ENCODE measurements around the gene GPR87.

Gene GPR87

DNA sequence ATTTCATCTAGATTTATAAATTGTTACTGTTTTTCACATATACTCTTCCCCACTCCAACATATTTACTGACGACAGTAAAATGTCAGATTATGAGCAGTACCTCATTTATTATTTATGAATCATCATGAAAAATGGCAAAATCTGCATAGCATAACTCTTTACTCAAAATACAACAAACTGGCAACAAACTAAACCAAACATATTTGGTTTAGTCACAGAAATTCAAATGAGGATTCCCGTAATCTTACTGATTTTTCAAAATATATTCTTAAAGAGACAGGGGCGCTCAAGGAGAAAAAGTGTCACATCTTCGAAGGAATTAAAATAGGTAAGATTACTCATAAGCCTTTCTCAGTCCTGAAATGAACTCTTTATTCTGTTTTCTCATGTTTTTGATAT lies 3.0 kb upstream of the GPR87 start:
- Histone ChIP-seq H3K27ac (ENCODE audit: extremely low read depth, low read depth, low read length) (no peak overlapping the region), H3K36me3 (ENCODE audit: control insufficient read depth in 2 of 2, insufficient read depth in 1 of 2, low read length in 2 of 2) (no peaks in the 10 kb centered on the region), H3K9me3 (ENCODE audit: control insufficient read depth, insufficient read depth, low read depth, low read length) (no peaks in the 10 kb centered on the region), H3K4me3 (ENCODE audit: low read depth, low read length) (no peak overlapping the region), H3K4me1 (ENCODE audit: control insufficient read depth, insufficient read depth, low read length) (no peaks in the 10 kb centered on the region)
- ChIA-PET POLR2A (no interaction called here), CTCF (no interaction called here)
- TF ChIP-seq ZNF513 (tag by site-specific recombination; IDR thresholded peaks at IDR 0.05) (no peak), ZNF776 (tag by site-specific recombination; IDR thresholded peaks at IDR 0.05; ENCODE audit: borderline replicate concordance) (no peak), WT1 (tag by site-specific recombination; IDR thresholded peaks at IDR 0.05) (no peak), ZNF791 (tag by site-specific recombination; IDR thresholded peaks at IDR 0.05) (no peak), KLF8 (tag by site-specific recombination; IDR thresholded peaks at IDR 0.05) (no peak), ZNF132 (tag by site-specific recombination; IDR thresholded peaks at IDR 0.05; ENCODE audit: borderline replicate concordance) (no peak), ZNF544 (tag by site-specific recombination; IDR thresholded peaks at IDR 0.05) (no peak), ZNF571 (tag by site-specific recombination; IDR thresholded peaks at IDR 0.05) (no peak), PRDM10 (tag by site-specific recombination; IDR thresholded peaks at IDR 0.05) (no peak), ZNF324 (tag by site-specific recombination; IDR thresholded peaks at IDR 0.05) (no peak)
- TF ChIP-seq, protein P1, sequence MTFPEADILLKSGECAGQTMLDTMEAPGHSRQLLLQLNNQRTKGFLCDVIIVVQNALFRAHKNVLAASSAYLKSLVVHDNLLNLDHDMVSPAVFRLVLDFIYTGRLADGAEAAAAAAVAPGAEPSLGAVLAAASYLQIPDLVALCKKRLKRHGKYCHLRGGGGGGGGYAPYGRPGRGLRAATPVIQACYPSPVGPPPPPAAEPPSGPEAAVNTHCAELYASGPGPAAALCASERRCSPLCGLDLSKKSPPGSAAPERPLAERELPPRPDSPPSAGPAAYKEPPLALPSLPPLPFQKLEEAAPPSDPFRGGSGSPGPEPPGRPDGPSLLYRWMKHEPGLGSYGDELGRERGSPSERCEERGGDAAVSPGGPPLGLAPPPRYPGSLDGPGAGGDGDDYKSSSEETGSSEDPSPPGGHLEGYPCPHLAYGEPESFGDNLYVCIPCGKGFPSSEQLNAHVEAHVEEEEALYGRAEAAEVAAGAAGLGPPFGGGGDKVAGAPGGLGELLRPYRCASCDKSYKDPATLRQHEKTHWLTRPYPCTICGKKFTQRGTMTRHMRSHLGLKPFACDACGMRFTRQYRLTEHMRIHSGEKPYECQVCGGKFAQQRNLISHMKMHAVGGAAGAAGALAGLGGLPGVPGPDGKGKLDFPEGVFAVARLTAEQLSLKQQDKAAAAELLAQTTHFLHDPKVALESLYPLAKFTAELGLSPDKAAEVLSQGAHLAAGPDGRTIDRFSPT (tag by site-specific recombination; IDR thresholded peaks at IDR 0.05), result no peak
- TF ChIP-seq, protein P2, sequence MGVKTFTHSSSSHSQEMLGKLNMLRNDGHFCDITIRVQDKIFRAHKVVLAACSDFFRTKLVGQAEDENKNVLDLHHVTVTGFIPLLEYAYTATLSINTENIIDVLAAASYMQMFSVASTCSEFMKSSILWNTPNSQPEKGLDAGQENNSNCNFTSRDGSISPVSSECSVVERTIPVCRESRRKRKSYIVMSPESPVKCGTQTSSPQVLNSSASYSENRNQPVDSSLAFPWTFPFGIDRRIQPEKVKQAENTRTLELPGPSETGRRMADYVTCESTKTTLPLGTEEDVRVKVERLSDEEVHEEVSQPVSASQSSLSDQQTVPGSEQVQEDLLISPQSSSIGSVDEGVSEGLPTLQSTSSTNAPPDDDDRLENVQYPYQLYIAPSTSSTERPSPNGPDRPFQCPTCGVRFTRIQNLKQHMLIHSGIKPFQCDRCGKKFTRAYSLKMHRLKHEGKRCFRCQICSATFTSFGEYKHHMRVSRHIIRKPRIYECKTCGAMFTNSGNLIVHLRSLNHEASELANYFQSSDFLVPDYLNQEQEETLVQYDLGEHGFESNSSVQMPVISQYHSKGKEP (tag by site-specific recombination; IDR thresholded peaks at IDR 0.05), result no peak
- TF ChIP-seq, protein P3, sequence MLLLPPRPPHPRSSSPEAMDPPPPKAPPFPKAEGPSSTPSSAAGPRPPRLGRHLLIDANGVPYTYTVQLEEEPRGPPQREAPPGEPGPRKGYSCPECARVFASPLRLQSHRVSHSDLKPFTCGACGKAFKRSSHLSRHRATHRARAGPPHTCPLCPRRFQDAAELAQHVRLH (tag by site-specific recombination; IDR thresholded peaks at IDR 0.05), result no peak
- TF ChIP-seq, protein P4, sequence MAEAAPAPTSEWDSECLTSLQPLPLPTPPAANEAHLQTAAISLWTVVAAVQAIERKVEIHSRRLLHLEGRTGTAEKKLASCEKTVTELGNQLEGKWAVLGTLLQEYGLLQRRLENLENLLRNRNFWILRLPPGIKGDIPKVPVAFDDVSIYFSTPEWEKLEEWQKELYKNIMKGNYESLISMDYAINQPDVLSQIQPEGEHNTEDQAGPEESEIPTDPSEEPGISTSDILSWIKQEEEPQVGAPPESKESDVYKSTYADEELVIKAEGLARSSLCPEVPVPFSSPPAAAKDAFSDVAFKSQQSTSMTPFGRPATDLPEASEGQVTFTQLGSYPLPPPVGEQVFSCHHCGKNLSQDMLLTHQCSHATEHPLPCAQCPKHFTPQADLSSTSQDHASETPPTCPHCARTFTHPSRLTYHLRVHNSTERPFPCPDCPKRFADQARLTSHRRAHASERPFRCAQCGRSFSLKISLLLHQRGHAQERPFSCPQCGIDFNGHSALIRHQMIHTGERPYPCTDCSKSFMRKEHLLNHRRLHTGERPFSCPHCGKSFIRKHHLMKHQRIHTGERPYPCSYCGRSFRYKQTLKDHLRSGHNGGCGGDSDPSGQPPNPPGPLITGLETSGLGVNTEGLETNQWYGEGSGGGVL (tag by site-specific recombination; IDR thresholded peaks at IDR 0.05), result no peak

- Histone ChIP-seq H3K4me1 (ENCODE audit: control insufficient read depth, insufficient read depth, low read length) (no peaks in the 10 kb centered on the region), H3K4me3 (ENCODE audit: low read depth, low read length) (no peak overlapping the region), H3K27ac (ENCODE audit: extremely low read depth, low read depth, low read length) (no peak overlapping the region), H3K9me3 (ENCODE audit: control insufficient read depth, insufficient read depth, low read depth, low read length) (no peaks in the 10 kb centered on the region), H3K36me3 (ENCODE audit: control insufficient read depth in 2 of 2, insufficient read depth in 1 of 2, low read length in 2 of 2) (no peaks in the 10 kb centered on the region)
- CTCF ChIA-PET, result no interaction called here
- POLR2A ChIA-PET, result no interaction called here
- TF ChIP-seq ZNF146 (tag by site-specific recombination; IDR thresholded peaks at IDR 0.05), result no peak
- TF ChIP-seq, protein P5, sequence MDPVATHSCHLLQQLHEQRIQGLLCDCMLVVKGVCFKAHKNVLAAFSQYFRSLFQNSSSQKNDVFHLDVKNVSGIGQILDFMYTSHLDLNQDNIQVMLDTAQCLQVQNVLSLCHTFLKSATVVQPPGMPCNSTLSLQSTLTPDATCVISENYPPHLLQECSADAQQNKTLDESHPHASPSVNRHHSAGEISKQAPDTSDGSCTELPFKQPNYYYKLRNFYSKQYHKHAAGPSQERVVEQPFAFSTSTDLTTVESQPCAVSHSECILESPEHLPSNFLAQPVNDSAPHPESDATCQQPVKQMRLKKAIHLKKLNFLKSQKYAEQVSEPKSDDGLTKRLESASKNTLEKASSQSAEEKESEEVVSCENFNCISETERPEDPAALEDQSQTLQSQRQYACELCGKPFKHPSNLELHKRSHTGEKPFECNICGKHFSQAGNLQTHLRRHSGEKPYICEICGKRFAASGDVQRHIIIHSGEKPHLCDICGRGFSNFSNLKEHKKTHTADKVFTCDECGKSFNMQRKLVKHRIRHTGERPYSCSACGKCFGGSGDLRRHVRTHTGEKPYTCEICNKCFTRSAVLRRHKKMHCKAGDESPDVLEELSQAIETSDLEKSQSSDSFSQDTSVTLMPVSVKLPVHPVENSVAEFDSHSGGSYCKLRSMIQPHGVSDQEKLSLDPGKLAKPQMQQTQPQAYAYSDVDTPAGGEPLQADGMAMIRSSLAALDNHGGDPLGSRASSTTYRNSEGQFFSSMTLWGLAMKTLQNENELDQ (tag by site-specific recombination; IDR thresholded peaks at IDR 0.05; ENCODE audit: low read depth), result no peak
- TF ChIP-seq, protein P2 (tag by site-specific recombination; IDR thresholded peaks at IDR 0.05), result no peak
- no peak for TF ChIP-seq ZNF558 (tag by site-specific recombination; IDR thresholded peaks at IDR 0.05)
- no peak for TF ChIP-seq ZBTB8A (tag by site-specific recombination; IDR thresholded peaks at IDR 0.05)
- TF ChIP-seq ZFP69B (tag by site-specific recombination; IDR thresholded peaks at IDR 0.05), result no peak
These were observed 2.4 kb upstream of the GPR87 start for GRCh38 chr3:151318991-151319390.
